Measurements from ENCODE around the gene C2orf68. TPM values are rescaled to one million over a fixed set of nuclear protein-coding genes. Genes with fewer than 3 reads are reported as not detected.

The C2orf68 gene, protein sequence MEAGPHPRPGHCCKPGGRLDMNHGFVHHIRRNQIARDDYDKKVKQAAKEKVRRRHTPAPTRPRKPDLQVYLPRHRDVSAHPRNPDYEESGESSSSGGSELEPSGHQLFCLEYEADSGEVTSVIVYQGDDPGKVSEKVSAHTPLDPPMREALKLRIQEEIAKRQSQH
- 15.3 and 16.9 TPM in 2 replicates for total RNA-seq

DNA sequence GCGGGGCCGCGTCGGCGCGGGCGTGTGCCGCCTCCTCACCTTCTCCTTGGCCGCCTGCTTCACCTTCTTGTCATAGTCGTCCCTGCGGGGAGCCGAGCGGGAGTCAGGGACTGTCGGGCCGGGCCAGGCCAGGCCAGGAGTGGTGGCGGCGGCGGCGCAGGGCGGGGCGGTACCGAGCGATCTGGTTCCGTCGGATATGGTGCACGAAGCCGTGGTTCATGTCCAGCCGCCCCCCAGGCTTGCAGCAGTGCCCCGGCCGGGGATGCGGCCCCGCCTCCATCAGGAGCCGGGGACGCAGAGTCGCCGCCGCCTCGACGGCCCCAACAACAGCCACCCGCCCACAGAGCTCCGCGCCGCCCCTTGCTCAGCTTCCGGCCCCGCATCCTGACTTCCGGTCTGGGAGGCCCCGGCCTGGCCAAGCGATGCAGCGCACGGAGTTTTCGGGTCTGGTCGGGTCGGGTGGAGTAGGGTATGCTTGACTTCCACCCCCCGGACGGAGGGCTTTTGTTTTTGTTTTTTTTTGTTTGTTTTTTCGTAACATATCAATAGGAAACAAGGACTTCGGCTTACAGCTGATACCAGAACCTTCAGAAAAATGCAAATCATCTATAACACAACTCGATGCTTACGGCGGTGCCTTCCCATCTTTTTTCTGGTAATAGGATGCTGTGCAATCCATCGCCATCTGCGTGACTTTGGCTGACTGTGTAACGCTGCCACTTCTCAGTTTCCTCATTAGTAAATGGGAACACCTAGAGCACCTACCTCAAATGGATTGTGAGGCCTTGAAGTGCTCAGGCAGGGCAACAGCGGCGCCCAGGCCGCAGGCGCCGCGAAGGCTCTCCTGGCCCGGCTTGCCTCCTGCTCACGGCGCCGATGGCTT lies at the start of gene C2orf68:
Gene C2orf68 (minus strand): TSS at position 362 of the 883 bp plus-strand sequence. CDS start 82 bp downstream, at position 280.

GRCh38 chr2:85602476-85603234 lies 9.2 kb downstream of the C2orf68 start, which contains the start of gene TMEM150A:
Gene TMEM150A (minus strand): TSS chr2:85602698. CDS start chr2:85601948, 750 bp downstream.

DNA sequence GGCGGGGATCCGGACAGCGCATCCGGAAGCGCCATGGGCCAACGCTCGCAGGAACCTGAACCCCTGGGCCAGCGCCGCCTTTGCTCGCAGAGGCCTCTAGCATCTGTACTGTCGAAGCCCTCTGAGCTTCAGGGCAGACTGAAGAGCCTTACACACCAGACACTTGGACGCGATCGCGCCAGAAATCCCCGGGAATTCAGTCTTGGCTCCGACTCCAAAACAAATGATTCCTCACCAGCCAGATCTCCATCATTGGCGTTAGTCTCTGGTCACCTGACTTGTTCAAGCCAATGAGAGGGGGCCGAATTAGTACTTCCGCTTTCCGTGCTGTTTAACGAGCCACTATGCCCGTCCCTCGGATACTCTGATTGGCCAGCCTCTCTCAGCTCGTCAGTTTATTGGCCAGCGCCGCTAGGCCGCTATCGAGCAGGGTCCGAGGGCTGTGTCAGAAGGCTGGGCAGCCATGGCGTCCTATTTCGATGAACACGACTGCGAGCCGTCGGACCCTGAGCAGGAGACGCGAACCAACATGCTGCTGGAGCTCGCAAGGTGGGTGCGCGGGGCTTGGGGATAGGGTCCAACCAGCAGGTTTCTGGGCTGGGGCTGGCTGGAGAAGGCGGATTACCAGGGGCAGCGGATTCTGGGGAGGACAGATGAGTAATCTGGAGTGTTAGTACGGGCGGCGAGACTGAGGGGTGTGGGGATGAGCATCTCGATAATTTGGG lies 16.4 kb downstream of the C2orf68 start, which contains the start of gene RNF181:
Gene RNF181 (plus strand): TSS at position 445 of the 725 bp plus-strand sequence. CDS start 19 bp downstream, at position 464.

DNA sequence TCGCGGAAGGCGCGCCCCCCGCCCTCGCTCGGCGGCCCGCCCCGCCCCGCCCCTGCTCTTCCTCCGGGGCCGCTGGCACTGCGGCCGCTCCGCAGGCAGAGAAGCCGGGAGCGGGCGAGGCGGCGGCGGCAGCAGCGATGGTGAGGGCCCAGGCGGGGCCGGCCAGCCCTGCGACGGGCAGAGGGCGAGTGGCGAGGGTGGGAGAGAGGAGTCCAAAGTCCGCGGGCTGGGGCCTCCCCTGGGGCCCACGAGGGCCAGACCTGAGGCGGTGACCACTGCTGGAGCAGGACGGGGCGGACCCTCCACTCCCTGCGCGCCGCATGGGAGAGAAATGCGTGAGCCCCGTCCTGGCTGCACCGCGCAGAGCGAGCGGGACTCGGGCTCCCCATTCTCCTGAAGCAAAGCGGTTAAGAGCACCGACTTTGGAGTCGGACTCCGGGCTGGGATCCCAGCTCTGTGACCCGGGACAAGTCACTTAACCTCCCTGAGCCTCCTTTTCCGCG lies 27.5 kb downstream of the C2orf68 start, which contains the start of gene VAMP5:
Gene VAMP5 (plus strand): TSS at position 78 of the 503 bp plus-strand sequence. CDS start 60 bp downstream, at position 138.

GRCh38 chr2:85577386-85578242 lies 34.3 kb downstream of the C2orf68 start, which contains the start of gene VAMP8:
Gene VAMP8 (plus strand): TSS chr2:85577586. CDS start chr2:85577647, 61 bp downstream.

GRCh38 chr2:85561280-85562212 lies 50.3 kb downstream of the C2orf68 start, which contains the start of gene GGCX:
Gene GGCX (minus strand): TSS chr2:85561493. CDS start chr2:85561428, 65 bp downstream.

Small RNA genes within 50 kb of the gene (small RNA-seq; reads per million reads assigned to genes)
- gene RN7SL126P = not detected

Other genes starting within 250 kb of the C2orf68 start
- 26.0 and 36.8 TPM in 2 replicates for gene CAPG, start 201.7 kb downstream of the C2orf68 start, total RNA-seq
- gene SH2D6, start 193.4 kb downstream of the C2orf68 start, total RNA-seq = 0.53 TPM in 1 of 2 replicates, not detected in the other
- 201 and 210 TPM in 2 replicates for gene MAT2A, start 72.9 kb downstream of the C2orf68 start, total RNA-seq
- 41.6 and 42.8 TPM in 2 replicates for gene GGCX, start 50.6 kb downstream of the C2orf68 start, total RNA-seq
- gene VAMP8, start 34.5 kb downstream of the C2orf68 start, total RNA-seq = 15.8 and 28.9 TPM in 2 replicates
- 47.5 and 56.0 TPM in 2 replicates for gene VAMP5, start 27.6 kb downstream of the C2orf68 start, total RNA-seq
- 165 and 176 TPM in 2 replicates for gene RNF181, start 16.3 kb downstream of the C2orf68 start, total RNA-seq
- gene TMEM150A, start 9.4 kb downstream of the C2orf68 start, total RNA-seq = 7.5 and 8.6 TPM in 2 replicates
- gene USP39, start 4.1 kb upstream of the C2orf68 start, total RNA-seq = 74.8 and 75.9 TPM in 2 replicates
- gene SFTPB, start 56.1 kb upstream of the C2orf68 start, total RNA-seq = not detected in 2 replicates
- not detected in 2 replicates for gene GNLY, start 82.3 kb upstream of the C2orf68 start, total RNA-seq
- gene ATOH8, start 141.9 kb upstream of the C2orf68 start, total RNA-seq = 5.4 and 9.8 TPM in 2 replicates

All from thoracic aorta endothelial cell (primary cell).